WTC11 (cell line): ENCODE measurements around the gene OTC. TPM values are rescaled to one million over a fixed set of nuclear protein-coding genes. Genes with fewer than 3 reads are reported as not detected.

Experiments used
- ATAC-seq: fragments of 200-7000 bp; cut with Tn5 transposase; 2 replicates; pipeline ENCODE4 v1.10.0; 2021; ENCODE audit warnings: mild to moderate bottlenecking, moderate library complexity
- Bru-seq: library from RNA; stranded (reverse); fragments of 400-500 nt; gene quantifications from one replicate; lab custom pipeline; 2021; lab: Mats Ljungman, UMichigan
- CTCF ChIA-PET: fragments of 300-600 bp; sonication (Branson Sonifier 250); formaldehyde crosslinking; loops from one replicate; lab custom pipeline; 2021; ENCODE audit warnings: antibody characterized with exemption; lab: Charles Lee
- POLR2A ChIA-PET: fragments of 350-600 bp; sonication (Branson Sonifier 250); formaldehyde crosslinking; loops from one replicate; lab custom pipeline; 2021; ENCODE audit warnings: antibody characterized with exemption; lab: Charles Lee
- DNase-seq: peaks from one replicate; pipeline ENCODE4 v3.0.0; 2021; ENCODE audit warnings: low spot score
- H3K27ac Mint-ChIP-seq: 2 replicates; pipeline ENCODE4 v1.8.0; 2021; ENCODE audit warnings: mixed read lengths
- H3K27me3 Mint-ChIP-seq: 2 replicates; pipeline ENCODE4 v1.8.0; 2021; ENCODE audit warnings: low read depth, mild to moderate bottlenecking, moderate library complexity, mixed read lengths
- H3K36me3 Mint-ChIP-seq: 2 replicates; pipeline ENCODE4 v1.8.0; 2021; ENCODE audit warnings: mixed read lengths
- H3K4me1 Mint-ChIP-seq: 2 replicates; pipeline ENCODE4 v1.8.0; 2022; ENCODE audit warnings: mixed read lengths
- H3K4me3 Mint-ChIP-seq: 2 replicates; pipeline ENCODE4 v1.8.0; 2021; ENCODE audit warnings: mild to moderate bottlenecking, moderate library complexity, mixed read lengths
- H3K9me3 Mint-ChIP-seq: 2 replicates; pipeline ENCODE4 v1.8.0; 2021; ENCODE audit warnings: mixed read lengths
- ELF4 ChIP-seq: sonication (generic); formaldehyde crosslinking; IDR thresholded peaks from 2 replicates; pipeline ENCODE4 v1.8.1; 2022; ENCODE audit warnings: low read depth, mild to moderate bottlenecking, moderate library complexity, missing genetic modification reagents
- JUN ChIP-seq: sonication (generic); formaldehyde crosslinking; IDR thresholded peaks from 2 replicates; pipeline ENCODE4 v1.8.0; 2023; ENCODE audit warnings: mild to moderate bottlenecking, missing genetic modification reagents
- MYBL2 ChIP-seq: sonication (generic); formaldehyde crosslinking; IDR thresholded peaks from 2 replicates; pipeline ENCODE4 v1.8.1; 2023; ENCODE audit warnings: mild to moderate bottlenecking, moderate library complexity, missing genetic modification reagents
- NFE2L1 ChIP-seq: sonication (generic); formaldehyde crosslinking; IDR thresholded peaks from 2 replicates; pipeline ENCODE4 v1.8.1; 2023; ENCODE audit warnings: missing genetic modification reagents
- RELA ChIP-seq: sonication (generic); formaldehyde crosslinking; IDR thresholded peaks from 2 replicates; pipeline ENCODE4 v1.8.1; 2022; ENCODE audit warnings: missing genetic modification reagents, mild to moderate bottlenecking, borderline replicate concordance
- TEAD4 ChIP-seq: sonication (generic); formaldehyde crosslinking; IDR thresholded peaks from 2 replicates; pipeline ENCODE4 v1.8.0; 2022; ENCODE audit warnings: mild to moderate bottlenecking, missing genetic modification reagents
- ZNF138 ChIP-seq: sonication (generic); formaldehyde crosslinking; conservative IDR thresholded peaks from 2 replicates; pipeline ENCODE4 v1.8.1; 2022; ENCODE audit warnings: mild to moderate bottlenecking, moderate library complexity, missing genetic modification reagents
- ZNF317 ChIP-seq: sonication (generic); formaldehyde crosslinking; IDR thresholded peaks from 2 replicates; pipeline ENCODE4 v1.8.1; 2023; ENCODE audit warnings: low read depth, mild to moderate bottlenecking, moderate library complexity, missing genetic modification reagents, borderline replicate concordance
- ZNF416 ChIP-seq: fragments of 250-450 bp; sonication (Bioruptor Pico); IDR thresholded peaks from 2 replicates; pipeline ENCODE4 v1.9.0; 2021; ENCODE audit warnings: mild to moderate bottlenecking, inconsistent platforms
- ZNF423 ChIP-seq: fragments of 250-450 bp; sonication (Bioruptor Pico); IDR thresholded peaks from 2 replicates; pipeline ENCODE4 v2.1.2; 2022; ENCODE audit warnings: mild to moderate bottlenecking, moderate library complexity
- ZSCAN18 ChIP-seq: fragments of 250-450 bp; sonication (Bioruptor Pico); IDR thresholded peaks from 2 replicates; pipeline ENCODE4 v2.1.2; 2022; ENCODE audit warnings: mild to moderate bottlenecking, moderate library complexity
- long read RNA-seq, 3 experiments: library from RNA in 1 of 3; library from capped mRNA in 1 of 3; library from polyadenylated mRNA in 1 of 3; unstranded in 2 of 3; stranded (forward) in 1 of 3; transcript quantifications; one replicate each; pipeline ENCODE4 v2.0.0, GENCODE V29; 2021
- total RNA-seq: library from RNA; stranded (reverse); gene quantifications from 3 replicates; pipeline ENCODE4 v1.2.3, GENCODE V29; 2021
- TF ChIP-seq, protein P1 (sequence below): fragments of 200-600 bp; IDR thresholded peaks from 2 replicates; pipeline ENCODE4 v1.8.0; 2022; ENCODE audit warnings: antibody characterized with exemption
- TF ChIP-seq, protein P2 (sequence below): fragments of 250-450 bp; sonication (Bioruptor Pico); IDR thresholded peaks from 2 replicates; pipeline ENCODE4 v1.9.0; 2021; ENCODE audit warnings: mild to moderate bottlenecking, borderline replicate concordance
- TF ChIP-seq, protein P3 (sequence below): sonication (generic); formaldehyde crosslinking; IDR thresholded peaks from 2 replicates; pipeline ENCODE4 v1.8.0; 2022; ENCODE audit warnings: missing genetic modification reagents
- TF ChIP-seq, protein P4 (sequence below): sonication (generic); formaldehyde crosslinking; IDR thresholded peaks from 2 replicates; pipeline ENCODE4 v1.8.1; 2022; ENCODE audit warnings: missing genetic modification reagents, borderline replicate concordance

OTC gene
- not detected in 3 replicates for total RNA-seq
- not detected for Bru-seq, nascent RNA
- long read RNA-seq, experiment 1 = 0 reads
- long read RNA-seq, experiment 2 = 0 reads
- long read RNA-seq, experiment 3 = 0 reads

DNA sequence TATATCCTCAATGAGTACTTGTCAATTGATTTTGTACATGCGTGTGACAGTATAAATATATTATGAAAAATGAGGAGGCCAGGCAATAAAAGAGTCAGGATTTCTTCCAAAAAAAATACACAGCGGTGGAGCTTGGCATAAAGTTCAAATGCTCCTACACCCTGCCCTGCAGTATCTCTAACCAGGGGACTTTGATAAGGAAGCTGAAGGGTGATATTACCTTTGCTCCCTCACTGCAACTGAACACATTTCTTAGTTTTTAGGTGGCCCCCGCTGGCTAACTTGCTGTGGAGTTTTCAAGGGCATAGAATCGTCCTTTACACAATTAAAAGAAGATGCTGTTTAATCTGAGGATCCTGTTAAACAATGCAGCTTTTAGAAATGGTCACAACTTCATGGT, at the start of gene OTC:
Gene OTC, plus strand, starts transcription at position 243 of the 400 bp plus-strand sequence. Its CDS starts 93 bp downstream, at position 336.
- Mint-ChIP-seq H3K27ac (no peak within 1 kb of the TSS), H3K27me3 (no peaks in the 10 kb centered on the region), H3K36me3 (no peaks in the 10 kb centered on the region), H3K4me1 (no peaks in the 10 kb centered on the region), H3K9me3 (no peaks in the 10 kb centered on the region), H3K4me3 (no peak within 1 kb of the TSS)
- ChIA-PET POLR2A (no interaction called here), CTCF (no interaction called here)
- no peak for TF ChIP-seq ZNF138 (CRISPR knock-in tag)
- TF ChIP-seq ZNF416 = no peak
- TF ChIP-seq, protein P1, sequence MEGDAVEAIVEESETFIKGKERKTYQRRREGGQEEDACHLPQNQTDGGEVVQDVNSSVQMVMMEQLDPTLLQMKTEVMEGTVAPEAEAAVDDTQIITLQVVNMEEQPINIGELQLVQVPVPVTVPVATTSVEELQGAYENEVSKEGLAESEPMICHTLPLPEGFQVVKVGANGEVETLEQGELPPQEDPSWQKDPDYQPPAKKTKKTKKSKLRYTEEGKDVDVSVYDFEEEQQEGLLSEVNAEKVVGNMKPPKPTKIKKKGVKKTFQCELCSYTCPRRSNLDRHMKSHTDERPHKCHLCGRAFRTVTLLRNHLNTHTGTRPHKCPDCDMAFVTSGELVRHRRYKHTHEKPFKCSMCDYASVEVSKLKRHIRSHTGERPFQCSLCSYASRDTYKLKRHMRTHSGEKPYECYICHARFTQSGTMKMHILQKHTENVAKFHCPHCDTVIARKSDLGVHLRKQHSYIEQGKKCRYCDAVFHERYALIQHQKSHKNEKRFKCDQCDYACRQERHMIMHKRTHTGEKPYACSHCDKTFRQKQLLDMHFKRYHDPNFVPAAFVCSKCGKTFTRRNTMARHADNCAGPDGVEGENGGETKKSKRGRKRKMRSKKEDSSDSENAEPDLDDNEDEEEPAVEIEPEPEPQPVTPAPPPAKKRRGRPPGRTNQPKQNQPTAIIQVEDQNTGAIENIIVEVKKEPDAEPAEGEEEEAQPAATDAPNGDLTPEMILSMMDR = no peak
- no peak for TF ChIP-seq NFE2L1
- no peak for TF ChIP-seq ZSCAN18 (CRISPR knock-in tag)
- TF ChIP-seq RELA (CRISPR knock-in tag) = no peak
- TF ChIP-seq, protein P2, sequence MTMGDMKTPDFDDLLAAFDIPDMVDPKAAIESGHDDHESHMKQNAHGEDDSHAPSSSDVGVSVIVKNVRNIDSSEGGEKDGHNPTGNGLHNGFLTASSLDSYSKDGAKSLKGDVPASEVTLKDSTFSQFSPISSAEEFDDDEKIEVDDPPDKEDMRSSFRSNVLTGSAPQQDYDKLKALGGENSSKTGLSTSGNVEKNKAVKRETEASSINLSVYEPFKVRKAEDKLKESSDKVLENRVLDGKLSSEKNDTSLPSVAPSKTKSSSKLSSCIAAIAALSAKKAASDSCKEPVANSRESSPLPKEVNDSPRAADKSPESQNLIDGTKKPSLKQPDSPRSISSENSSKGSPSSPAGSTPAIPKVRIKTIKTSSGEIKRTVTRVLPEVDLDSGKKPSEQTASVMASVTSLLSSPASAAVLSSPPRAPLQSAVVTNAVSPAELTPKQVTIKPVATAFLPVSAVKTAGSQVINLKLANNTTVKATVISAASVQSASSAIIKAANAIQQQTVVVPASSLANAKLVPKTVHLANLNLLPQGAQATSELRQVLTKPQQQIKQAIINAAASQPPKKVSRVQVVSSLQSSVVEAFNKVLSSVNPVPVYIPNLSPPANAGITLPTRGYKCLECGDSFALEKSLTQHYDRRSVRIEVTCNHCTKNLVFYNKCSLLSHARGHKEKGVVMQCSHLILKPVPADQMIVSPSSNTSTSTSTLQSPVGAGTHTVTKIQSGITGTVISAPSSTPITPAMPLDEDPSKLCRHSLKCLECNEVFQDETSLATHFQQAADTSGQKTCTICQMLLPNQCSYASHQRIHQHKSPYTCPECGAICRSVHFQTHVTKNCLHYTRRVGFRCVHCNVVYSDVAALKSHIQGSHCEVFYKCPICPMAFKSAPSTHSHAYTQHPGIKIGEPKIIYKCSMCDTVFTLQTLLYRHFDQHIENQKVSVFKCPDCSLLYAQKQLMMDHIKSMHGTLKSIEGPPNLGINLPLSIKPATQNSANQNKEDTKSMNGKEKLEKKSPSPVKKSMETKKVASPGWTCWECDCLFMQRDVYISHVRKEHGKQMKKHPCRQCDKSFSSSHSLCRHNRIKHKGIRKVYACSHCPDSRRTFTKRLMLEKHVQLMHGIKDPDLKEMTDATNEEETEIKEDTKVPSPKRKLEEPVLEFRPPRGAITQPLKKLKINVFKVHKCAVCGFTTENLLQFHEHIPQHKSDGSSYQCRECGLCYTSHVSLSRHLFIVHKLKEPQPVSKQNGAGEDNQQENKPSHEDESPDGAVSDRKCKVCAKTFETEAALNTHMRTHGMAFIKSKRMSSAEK (CRISPR knock-in tag) = no peak
- TF ChIP-seq, protein P3, sequence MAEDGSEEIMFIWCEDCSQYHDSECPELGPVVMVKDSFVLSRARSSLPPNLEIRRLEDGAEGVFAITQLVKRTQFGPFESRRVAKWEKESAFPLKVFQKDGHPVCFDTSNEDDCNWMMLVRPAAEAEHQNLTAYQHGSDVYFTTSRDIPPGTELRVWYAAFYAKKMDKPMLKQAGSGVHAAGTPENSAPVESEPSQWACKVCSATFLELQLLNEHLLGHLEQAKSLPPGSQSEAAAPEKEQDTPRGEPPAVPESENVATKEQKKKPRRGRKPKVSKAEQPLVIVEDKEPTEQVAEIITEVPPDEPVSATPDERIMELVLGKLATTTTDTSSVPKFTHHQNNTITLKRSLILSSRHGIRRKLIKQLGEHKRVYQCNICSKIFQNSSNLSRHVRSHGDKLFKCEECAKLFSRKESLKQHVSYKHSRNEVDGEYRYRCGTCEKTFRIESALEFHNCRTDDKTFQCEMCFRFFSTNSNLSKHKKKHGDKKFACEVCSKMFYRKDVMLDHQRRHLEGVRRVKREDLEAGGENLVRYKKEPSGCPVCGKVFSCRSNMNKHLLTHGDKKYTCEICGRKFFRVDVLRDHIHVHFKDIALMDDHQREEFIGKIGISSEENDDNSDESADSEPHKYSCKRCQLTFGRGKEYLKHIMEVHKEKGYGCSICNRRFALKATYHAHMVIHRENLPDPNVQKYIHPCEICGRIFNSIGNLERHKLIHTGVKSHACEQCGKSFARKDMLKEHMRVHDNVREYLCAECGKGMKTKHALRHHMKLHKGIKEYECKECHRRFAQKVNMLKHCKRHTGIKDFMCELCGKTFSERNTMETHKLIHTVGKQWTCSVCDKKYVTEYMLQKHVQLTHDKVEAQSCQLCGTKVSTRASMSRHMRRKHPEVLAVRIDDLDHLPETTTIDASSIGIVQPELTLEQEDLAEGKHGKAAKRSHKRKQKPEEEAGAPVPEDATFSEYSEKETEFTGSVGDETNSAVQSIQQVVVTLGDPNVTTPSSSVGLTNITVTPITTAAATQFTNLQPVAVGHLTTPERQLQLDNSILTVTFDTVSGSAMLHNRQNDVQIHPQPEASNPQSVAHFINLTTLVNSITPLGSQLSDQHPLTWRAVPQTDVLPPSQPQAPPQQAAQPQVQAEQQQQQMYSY = no peak
- no peak for TF ChIP-seq ZNF317
- no peak for TF ChIP-seq TEAD4 (CRISPR knock-in tag)
- TF ChIP-seq ZNF423 = no peak
- TF ChIP-seq MYBL2 (CRISPR knock-in tag) = no peak
- no peak for TF ChIP-seq JUN
- no peak for TF ChIP-seq ELF4 (CRISPR knock-in tag)
- TF ChIP-seq, protein P4, sequence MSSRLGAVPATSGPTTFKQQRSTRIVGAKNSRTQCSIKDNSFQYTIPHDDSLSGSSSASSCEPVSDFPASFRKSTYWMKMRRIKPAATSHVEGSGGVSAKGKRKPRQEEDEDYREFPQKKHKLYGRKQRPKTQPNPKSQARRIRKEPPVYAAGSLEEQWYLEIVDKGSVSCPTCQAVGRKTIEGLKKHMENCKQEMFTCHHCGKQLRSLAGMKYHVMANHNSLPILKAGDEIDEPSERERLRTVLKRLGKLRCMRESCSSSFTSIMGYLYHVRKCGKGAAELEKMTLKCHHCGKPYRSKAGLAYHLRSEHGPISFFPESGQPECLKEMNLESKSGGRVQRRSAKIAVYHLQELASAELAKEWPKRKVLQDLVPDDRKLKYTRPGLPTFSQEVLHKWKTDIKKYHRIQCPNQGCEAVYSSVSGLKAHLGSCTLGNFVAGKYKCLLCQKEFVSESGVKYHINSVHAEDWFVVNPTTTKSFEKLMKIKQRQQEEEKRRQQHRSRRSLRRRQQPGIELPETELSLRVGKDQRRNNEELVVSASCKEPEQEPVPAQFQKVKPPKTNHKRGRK (CRISPR knock-in tag) = no peak
- DNase-seq (no peak), ATAC-seq (no peak)
